GM12892 (cell line): ENCODE measurements around the gene OST4.

Experiments
- POLR2A ChIP-seq: IDR thresholded peaks from 2 replicates; pipeline ENCODE4 v1.6.1; 2011; ENCODE audit warnings: low read depth, low read length, control low read depth
- POLR2AphosphoS5 ChIP-seq: IDR thresholded peaks from 2 replicates; pipeline ENCODE4 v1.6.1; 2011; ENCODE audit warnings: low read depth, low read length, control low read depth

DNA sequence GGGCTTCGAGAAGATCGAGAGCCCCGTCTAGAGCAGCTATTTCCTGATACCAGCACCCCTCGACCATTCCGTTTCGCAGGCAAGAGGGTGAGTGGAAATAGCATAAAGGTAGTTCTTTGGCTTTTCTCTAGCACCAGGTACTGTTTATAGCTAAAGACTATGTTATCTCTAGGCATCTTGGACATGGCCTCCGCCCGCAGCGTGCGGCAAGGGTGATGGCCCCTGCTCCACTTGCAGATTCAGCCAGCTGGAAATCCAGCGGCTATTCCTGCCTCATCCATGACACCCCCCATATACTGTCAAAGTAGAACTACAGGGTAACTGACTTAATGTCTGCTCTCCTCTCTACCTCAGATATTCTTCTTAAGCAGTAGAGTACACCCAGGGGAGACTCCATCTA is 16.7 kb downstream of the OST4 start:
- TF ChIP-seq POLR2A (no peak), POLR2AphosphoS5 (no peak)
